Colonic mucosa (tissue), 4 donors: ENCODE data around the gene OVCH1. TPM values are rescaled to one million over a fixed set of nuclear protein-coding genes. Genes with fewer than 3 reads are reported as not detected.

Experiments used
- DNase-seq: peaks from one replicate; pipeline ENCODE4 v3.0.0-alpha.2; 2020
- H3K27ac ChIP-seq: fragments of 200-600 bp; one replicate; pipeline ENCODE4 v1.8.0; 2021
- H3K27me3 ChIP-seq: fragments of 200-600 bp; one replicate; pipeline ENCODE4 v1.8.0; 2021
- H3K36me3 ChIP-seq: fragments of 200-600 bp; one replicate; pipeline ENCODE4 v1.8.0; 2021
- H3K4me1 ChIP-seq: fragments of 200-600 bp; one replicate; pipeline ENCODE4 v1.8.0; 2021; ENCODE audit warnings: mild to moderate bottlenecking
- H3K4me3 ChIP-seq: fragments of 200-600 bp; one replicate; pipeline ENCODE4 v1.8.0; 2021
- H3K9ac ChIP-seq, 2 donors: one replicate each; pipeline ENCODE4 v1.7.0; 2013; ENCODE audit warnings: control low read depth in 2 of 2, low read depth in 2 of 2, low read length in 2 of 2
- H3K9me3 ChIP-seq: fragments of 200-600 bp; one replicate; pipeline ENCODE4 v1.8.0; 2021
- intact Hi-C: fragments of 100-400 bp; cut with DNase I; formaldehyde crosslinking; loops from one replicate; pipeline ENCODE4 v1.14.1; 2022
- total RNA-seq, 2 donors: library from RNA; stranded (reverse); fragmentation: NEBNext Ultra II Directional in 1 of 2; extraction: Animal tissue kit (Norgen Biotek cat#: 25700) in 1 of 2; gene quantifications; one replicate each; pipeline ENCODE4 v1.2.1, GENCODE V29; 2021
- TF ChIP-seq, protein P1 (sequence below): fragments of 200-600 bp; IDR thresholded peaks from one replicate; pipeline ENCODE4 v1.8.0; 2022; ENCODE audit warnings: antibody characterized with exemption, mild to moderate bottlenecking
- donor health status: healthy.
- donor health status: DM: no; HTN: no; CAD: no.
- donor health status: DM: no; HTN: no; CAD: no.

OVCH1 gene
- total RNA-seq, 2 donors from 2014 or later: not detected

- Histone ChIP-seq H3K9me3 (no peaks in the 10 kb centered on the region), H3K27me3 (no peaks in the 10 kb centered on the region), H3K4me1 (no peaks in the 10 kb centered on the region), H3K36me3 (no peaks in the 10 kb centered on the region), H3K4me3 (no peak overlapping the region), H3K9ac (no peak overlapping the region), H3K27ac (no peak overlapping the region)
- intact Hi-C loops: no loop called here
- no peak for DNase-seq
- TF ChIP-seq, protein P1, sequence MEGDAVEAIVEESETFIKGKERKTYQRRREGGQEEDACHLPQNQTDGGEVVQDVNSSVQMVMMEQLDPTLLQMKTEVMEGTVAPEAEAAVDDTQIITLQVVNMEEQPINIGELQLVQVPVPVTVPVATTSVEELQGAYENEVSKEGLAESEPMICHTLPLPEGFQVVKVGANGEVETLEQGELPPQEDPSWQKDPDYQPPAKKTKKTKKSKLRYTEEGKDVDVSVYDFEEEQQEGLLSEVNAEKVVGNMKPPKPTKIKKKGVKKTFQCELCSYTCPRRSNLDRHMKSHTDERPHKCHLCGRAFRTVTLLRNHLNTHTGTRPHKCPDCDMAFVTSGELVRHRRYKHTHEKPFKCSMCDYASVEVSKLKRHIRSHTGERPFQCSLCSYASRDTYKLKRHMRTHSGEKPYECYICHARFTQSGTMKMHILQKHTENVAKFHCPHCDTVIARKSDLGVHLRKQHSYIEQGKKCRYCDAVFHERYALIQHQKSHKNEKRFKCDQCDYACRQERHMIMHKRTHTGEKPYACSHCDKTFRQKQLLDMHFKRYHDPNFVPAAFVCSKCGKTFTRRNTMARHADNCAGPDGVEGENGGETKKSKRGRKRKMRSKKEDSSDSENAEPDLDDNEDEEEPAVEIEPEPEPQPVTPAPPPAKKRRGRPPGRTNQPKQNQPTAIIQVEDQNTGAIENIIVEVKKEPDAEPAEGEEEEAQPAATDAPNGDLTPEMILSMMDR: no peak
Observed at GRCh38 chr12:29460082-29460481, 37.4 kb downstream of the OVCH1 start.

DNA sequence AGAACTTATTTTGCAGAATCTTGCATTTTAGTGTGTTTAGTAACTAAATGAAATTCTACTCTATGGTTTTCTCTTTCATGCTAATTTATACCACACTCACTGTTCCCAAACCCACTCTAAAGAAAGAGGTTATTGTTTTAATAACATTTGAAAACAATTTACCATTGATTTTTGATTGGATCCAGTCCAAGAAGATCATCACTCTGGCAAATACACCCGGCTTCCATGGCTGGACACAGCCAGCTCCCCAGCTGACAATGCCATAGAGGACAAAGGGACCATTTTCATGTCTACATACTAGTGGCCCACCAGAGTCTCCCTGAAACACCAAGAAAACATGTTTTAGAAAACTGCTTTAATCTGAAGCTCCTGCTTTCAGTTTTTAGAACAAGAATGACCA is 42.4 kb downstream of the OVCH1 start:
- no peaks in the 10 kb centered on the region for H3K4me1 ChIP-seq
- no peaks in the 10 kb centered on the region for H3K9me3 ChIP-seq
- TF ChIP-seq, protein P1: no peak
- no peak for DNase-seq
- intact Hi-C loops: no loop called here
- H3K27me3 ChIP-seq: no peaks in the 10 kb centered on the region
- H3K9ac ChIP-seq: no peak overlapping the region
- H3K4me3 ChIP-seq: no peak overlapping the region
- H3K36me3 ChIP-seq: no peaks in the 10 kb centered on the region
- no peak overlapping the region for H3K27ac ChIP-seq

- H3K36me3 ChIP-seq: no peaks in the 10 kb centered on the region
- H3K9ac ChIP-seq: no peak overlapping the region
- TF ChIP-seq, protein P1: no peak
- no peaks in the 10 kb centered on the region for H3K9me3 ChIP-seq
- no peak for DNase-seq
- no peak overlapping the region for H3K27ac ChIP-seq
- H3K27me3 ChIP-seq: no peaks in the 10 kb centered on the region
- intact Hi-C loops: no loop called here
- H3K4me3 ChIP-seq: no peak overlapping the region
- H3K4me1 ChIP-seq: no peaks in the 10 kb centered on the region
Observed at GRCh38 chr12:29451888-29452287, 45.6 kb downstream of the OVCH1 start.

- intact Hi-C loops: no loop called here
Observed at GRCh38 chr12:29448157-29448556, 49.3 kb downstream of the OVCH1 start.

GRCh38 chr12:29447285-29447975 is 50.1 kb downstream of the OVCH1 start:
- TF ChIP-seq, protein P1: no peak

More at GRCh38 chr12:29448157-29448556, 49.3 kb downstream of the OVCH1 start:
- no peak for DNase-seq
- Histone ChIP-seq H3K9me3 (no peaks in the 10 kb centered on the region), H3K4me3 (no peak overlapping the region), H3K36me3 (no peaks in the 10 kb centered on the region), H3K4me1 (no peaks in the 10 kb centered on the region), H3K27ac (no peak overlapping the region), H3K9ac (no peak overlapping the region), H3K27me3 (no peaks in the 10 kb centered on the region)
- TF ChIP-seq, protein P1: no peak

More at GRCh38 chr12:29447285-29447975, 50.1 kb downstream of the OVCH1 start:
- intact Hi-C loops: no loop called here
- no peaks in the 10 kb centered on the region for H3K36me3 ChIP-seq
- no peak for DNase-seq
- H3K27me3 ChIP-seq: no peaks in the 10 kb centered on the region
- H3K9me3 ChIP-seq: no peaks in the 10 kb centered on the region
- no peak overlapping the region for H3K4me3 ChIP-seq
- no peaks in the 10 kb centered on the region for H3K4me1 ChIP-seq
- H3K27ac ChIP-seq: no peak overlapping the region
- no peak overlapping the region for H3K9ac ChIP-seq
